Measurements from ENCODE around the gene FYN.

- TF ChIP-seq, protein P1, sequence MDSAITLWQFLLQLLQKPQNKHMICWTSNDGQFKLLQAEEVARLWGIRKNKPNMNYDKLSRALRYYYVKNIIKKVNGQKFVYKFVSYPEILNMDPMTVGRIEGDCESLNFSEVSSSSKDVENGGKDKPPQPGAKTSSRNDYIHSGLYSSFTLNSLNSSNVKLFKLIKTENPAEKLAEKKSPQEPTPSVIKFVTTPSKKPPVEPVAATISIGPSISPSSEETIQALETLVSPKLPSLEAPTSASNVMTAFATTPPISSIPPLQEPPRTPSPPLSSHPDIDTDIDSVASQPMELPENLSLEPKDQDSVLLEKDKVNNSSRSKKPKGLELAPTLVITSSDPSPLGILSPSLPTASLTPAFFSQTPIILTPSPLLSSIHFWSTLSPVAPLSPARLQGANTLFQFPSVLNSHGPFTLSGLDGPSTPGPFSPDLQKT (IDR thresholded peaks at IDR 0.05; ENCODE audit: borderline replicate concordance, low read depth, low read length), result no peak
- TF ChIP-seq YY1 (tag by site-specific recombination; IDR thresholded peaks at IDR 0.05), result no peak
- TF ChIP-seq, protein P2, sequence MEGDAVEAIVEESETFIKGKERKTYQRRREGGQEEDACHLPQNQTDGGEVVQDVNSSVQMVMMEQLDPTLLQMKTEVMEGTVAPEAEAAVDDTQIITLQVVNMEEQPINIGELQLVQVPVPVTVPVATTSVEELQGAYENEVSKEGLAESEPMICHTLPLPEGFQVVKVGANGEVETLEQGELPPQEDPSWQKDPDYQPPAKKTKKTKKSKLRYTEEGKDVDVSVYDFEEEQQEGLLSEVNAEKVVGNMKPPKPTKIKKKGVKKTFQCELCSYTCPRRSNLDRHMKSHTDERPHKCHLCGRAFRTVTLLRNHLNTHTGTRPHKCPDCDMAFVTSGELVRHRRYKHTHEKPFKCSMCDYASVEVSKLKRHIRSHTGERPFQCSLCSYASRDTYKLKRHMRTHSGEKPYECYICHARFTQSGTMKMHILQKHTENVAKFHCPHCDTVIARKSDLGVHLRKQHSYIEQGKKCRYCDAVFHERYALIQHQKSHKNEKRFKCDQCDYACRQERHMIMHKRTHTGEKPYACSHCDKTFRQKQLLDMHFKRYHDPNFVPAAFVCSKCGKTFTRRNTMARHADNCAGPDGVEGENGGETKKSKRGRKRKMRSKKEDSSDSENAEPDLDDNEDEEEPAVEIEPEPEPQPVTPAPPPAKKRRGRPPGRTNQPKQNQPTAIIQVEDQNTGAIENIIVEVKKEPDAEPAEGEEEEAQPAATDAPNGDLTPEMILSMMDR (tag by site-specific recombination; IDR thresholded peaks at IDR 0.05), result no peak
- TF ChIP-seq ZNF658 (tag by site-specific recombination; IDR thresholded peaks at IDR 0.05), result no peak
- no peak for TF ChIP-seq ZNF175 (tag by site-specific recombination; IDR thresholded peaks at IDR 0.05)
- TF ChIP-seq ZNF521 (tag by site-specific recombination; IDR thresholded peaks at IDR 0.05), result no peak
- no peak for TF ChIP-seq ZNF777 (tag by site-specific recombination; IDR thresholded peaks at IDR 0.05; ENCODE audit: borderline replicate concordance)
- TF ChIP-seq ZNF214 (tag by site-specific recombination; IDR thresholded peaks at IDR 0.05; ENCODE audit: borderline replicate concordance), result no peak
- TF ChIP-seq, protein P3, sequence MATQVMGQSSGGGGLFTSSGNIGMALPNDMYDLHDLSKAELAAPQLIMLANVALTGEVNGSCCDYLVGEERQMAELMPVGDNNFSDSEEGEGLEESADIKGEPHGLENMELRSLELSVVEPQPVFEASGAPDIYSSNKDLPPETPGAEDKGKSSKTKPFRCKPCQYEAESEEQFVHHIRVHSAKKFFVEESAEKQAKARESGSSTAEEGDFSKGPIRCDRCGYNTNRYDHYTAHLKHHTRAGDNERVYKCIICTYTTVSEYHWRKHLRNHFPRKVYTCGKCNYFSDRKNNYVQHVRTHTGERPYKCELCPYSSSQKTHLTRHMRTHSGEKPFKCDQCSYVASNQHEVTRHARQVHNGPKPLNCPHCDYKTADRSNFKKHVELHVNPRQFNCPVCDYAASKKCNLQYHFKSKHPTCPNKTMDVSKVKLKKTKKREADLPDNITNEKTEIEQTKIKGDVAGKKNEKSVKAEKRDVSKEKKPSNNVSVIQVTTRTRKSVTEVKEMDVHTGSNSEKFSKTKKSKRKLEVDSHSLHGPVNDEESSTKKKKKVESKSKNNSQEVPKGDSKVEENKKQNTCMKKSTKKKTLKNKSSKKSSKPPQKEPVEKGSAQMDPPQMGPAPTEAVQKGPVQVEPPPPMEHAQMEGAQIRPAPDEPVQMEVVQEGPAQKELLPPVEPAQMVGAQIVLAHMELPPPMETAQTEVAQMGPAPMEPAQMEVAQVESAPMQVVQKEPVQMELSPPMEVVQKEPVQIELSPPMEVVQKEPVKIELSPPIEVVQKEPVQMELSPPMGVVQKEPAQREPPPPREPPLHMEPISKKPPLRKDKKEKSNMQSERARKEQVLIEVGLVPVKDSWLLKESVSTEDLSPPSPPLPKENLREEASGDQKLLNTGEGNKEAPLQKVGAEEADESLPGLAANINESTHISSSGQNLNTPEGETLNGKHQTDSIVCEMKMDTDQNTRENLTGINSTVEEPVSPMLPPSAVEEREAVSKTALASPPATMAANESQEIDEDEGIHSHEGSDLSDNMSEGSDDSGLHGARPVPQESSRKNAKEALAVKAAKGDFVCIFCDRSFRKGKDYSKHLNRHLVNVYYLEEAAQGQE (tag by site-specific recombination; IDR thresholded peaks at IDR 0.05), result no peak
- no peak for TF ChIP-seq ZNF707 (tag by site-specific recombination; IDR thresholded peaks at IDR 0.05)
- TF ChIP-seq ZNF350 (tag by site-specific recombination; IDR thresholded peaks at IDR 0.05), result no peak
- no peak for TF ChIP-seq ZNF24 (tag by site-specific recombination; IDR thresholded peaks at IDR 0.05)
- TF ChIP-seq ZNF311 (tag by site-specific recombination; IDR thresholded peaks at IDR 0.05; ENCODE audit: borderline replicate concordance), result no peak
Measured at GRCh38 chr6:111676383-111676782, 196.9 kb downstream of the FYN start.

Data from HEK293 (cell line).